WTC11 (cell line): ENCODE results near the gene DNAAF3. TPM values are rescaled to one million over a fixed set of nuclear protein-coding genes. Genes with fewer than 3 reads are reported as not detected.

Experiments
- ATAC-seq: fragments of 200-7000 bp; cut with Tn5 transposase; 2 replicates; pipeline ENCODE4 v1.10.0; 2021; ENCODE audit warnings: mild to moderate bottlenecking, moderate library complexity
- CTCF ChIA-PET: fragments of 300-600 bp; sonication (Branson Sonifier 250); formaldehyde crosslinking; loops from one replicate; lab custom pipeline; 2021; ENCODE audit warnings: antibody characterized with exemption; lab: Charles Lee
- POLR2A ChIA-PET: fragments of 350-600 bp; sonication (Branson Sonifier 250); formaldehyde crosslinking; loops from one replicate; lab custom pipeline; 2021; ENCODE audit warnings: antibody characterized with exemption; lab: Charles Lee
- DNase-seq: peaks from one replicate; pipeline ENCODE4 v3.0.0; 2021; ENCODE audit warnings: low spot score
- H3K27ac Mint-ChIP-seq: 2 replicates; pipeline ENCODE4 v1.8.0; 2021; ENCODE audit warnings: mixed read lengths
- H3K27me3 Mint-ChIP-seq: 2 replicates; pipeline ENCODE4 v1.8.0; 2021; ENCODE audit warnings: low read depth, mild to moderate bottlenecking, moderate library complexity, mixed read lengths
- H3K36me3 Mint-ChIP-seq: 2 replicates; pipeline ENCODE4 v1.8.0; 2021; ENCODE audit warnings: mixed read lengths
- H3K4me1 Mint-ChIP-seq: 2 replicates; pipeline ENCODE4 v1.8.0; 2022; ENCODE audit warnings: mixed read lengths
- H3K4me3 Mint-ChIP-seq: 2 replicates; pipeline ENCODE4 v1.8.0; 2021; ENCODE audit warnings: mild to moderate bottlenecking, moderate library complexity, mixed read lengths
- H3K9me3 Mint-ChIP-seq: 2 replicates; pipeline ENCODE4 v1.8.0; 2021; ENCODE audit warnings: mixed read lengths
- HMGA2 ChIP-seq: fragments of 250-450 bp; sonication (Bioruptor Pico); IDR thresholded peaks from 2 replicates; pipeline ENCODE4 v1.4.0; 2021; ENCODE audit warnings: mild to moderate bottlenecking, moderate library complexity
- JAZF1 ChIP-seq: fragments of 250-450 bp; sonication (Bioruptor Pico); IDR thresholded peaks from 2 replicates; pipeline ENCODE4 v1.9.0; 2021; ENCODE audit warnings: moderate library complexity, mild to moderate bottlenecking, inconsistent platforms
- MYBL2 ChIP-seq: sonication (generic); formaldehyde crosslinking; IDR thresholded peaks from 2 replicates; pipeline ENCODE4 v1.8.1; 2023; ENCODE audit warnings: mild to moderate bottlenecking, moderate library complexity, missing genetic modification reagents
- RORB ChIP-seq: fragments of 250-450 bp; sonication (Bioruptor Pico); IDR thresholded peaks from 2 replicates; pipeline ENCODE4 v1.9.0; 2021; ENCODE audit warnings: mild to moderate bottlenecking
- SMAD4 ChIP-seq: sonication (generic); formaldehyde crosslinking; IDR thresholded peaks from 2 replicates; pipeline ENCODE4 v1.8.0; 2022; ENCODE audit warnings: mild to moderate bottlenecking, missing genetic modification reagents
- ZBTB21 ChIP-seq: sonication (generic); formaldehyde crosslinking; IDR thresholded peaks from 2 replicates; pipeline ENCODE4 v1.8.1; 2023; ENCODE audit warnings: mild to moderate bottlenecking, missing genetic modification reagents, borderline replicate concordance
- ZNF219 ChIP-seq: sonication (generic); formaldehyde crosslinking; IDR thresholded peaks from 2 replicates; pipeline ENCODE4 v1.8.0; 2023; ENCODE audit warnings: missing genetic modification reagents, mild to moderate bottlenecking, borderline replicate concordance
- total RNA-seq: library from RNA; stranded (reverse); gene quantifications from 3 replicates; pipeline ENCODE4 v1.2.3, GENCODE V29; 2021
- TF ChIP-seq, protein P1 (sequence below): sonication (generic); formaldehyde crosslinking; IDR thresholded peaks from 2 replicates; pipeline ENCODE4 v1.8.0; 2022; ENCODE audit warnings: mild to moderate bottlenecking, missing genetic modification reagents
- TF ChIP-seq, protein P2 (sequence below): sonication (generic); formaldehyde crosslinking; IDR thresholded peaks from 2 replicates; pipeline ENCODE4 v1.8.1; 2022; ENCODE audit warnings: low read depth, mild to moderate bottlenecking, moderate library complexity, missing genetic modification reagents, borderline replicate concordance
- TF ChIP-seq, protein P3 (sequence below): sonication (generic); formaldehyde crosslinking; IDR thresholded peaks from 2 replicates; pipeline ENCODE4 v1.8.1; 2022; ENCODE audit warnings: mild to moderate bottlenecking, missing genetic modification reagents, moderate library complexity, borderline replicate concordance
- TF ChIP-seq, protein P4 (sequence below): fragments of 200-600 bp; IDR thresholded peaks from 2 replicates; pipeline ENCODE4 v1.8.0; 2022; ENCODE audit warnings: antibody characterized with exemption
- TF ChIP-seq, protein P5 (sequence below): sonication (generic); formaldehyde crosslinking; conservative IDR thresholded peaks from 2 replicates; pipeline ENCODE4 v1.8.1; 2022; ENCODE audit warnings: mild to moderate bottlenecking, missing genetic modification reagents
- TF ChIP-seq, protein P6 (sequence below): sonication (generic); formaldehyde crosslinking; IDR thresholded peaks from 2 replicates; pipeline ENCODE4 v1.8.1; 2023; ENCODE audit warnings: mild to moderate bottlenecking, missing genetic modification reagents
- TF ChIP-seq, protein P7 (sequence below): fragments of 250-450 bp; sonication (Bioruptor Pico); IDR thresholded peaks from 2 replicates; pipeline ENCODE4 v1.9.0; 2021; ENCODE audit warnings: mild to moderate bottlenecking, borderline replicate concordance

The DNAAF3 gene
- total RNA-seq, 1 experiment from 2014 or later: 4.0 TPM

DNA sequence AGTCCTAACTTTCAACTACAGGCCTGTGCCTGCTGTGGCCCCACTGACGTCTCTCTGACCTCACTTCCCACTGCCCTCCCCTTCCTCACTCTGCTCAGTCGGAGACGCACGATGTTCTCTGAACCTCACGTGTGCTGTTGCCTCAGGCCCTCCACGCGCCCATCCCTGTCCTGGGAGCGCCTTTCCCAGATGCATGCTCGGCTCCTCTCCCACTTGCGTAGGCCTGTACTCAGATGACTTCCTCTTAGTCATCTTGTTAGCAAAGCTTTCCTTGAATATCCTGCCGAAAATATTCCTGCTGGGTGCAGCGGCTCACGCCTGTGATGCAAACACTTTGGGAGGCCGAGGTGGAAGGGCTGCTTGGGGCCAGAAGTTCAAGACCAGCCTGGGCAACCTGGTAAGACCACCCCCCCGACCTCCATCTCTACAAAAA is 23.0 kb upstream of the DNAAF3 start:
- ChIA-PET POLR2A (no interaction called here), CTCF (no interaction called here)
- ATAC-seq: no peak
- Mint-ChIP-seq H3K27me3 (peaks cover 51% of the 10 kb centered on the region), H3K4me1 (peaks cover 4% of the 10 kb centered on the region; the same call in 1 of the 2 replicates), H3K36me3 (no peaks in the 10 kb centered on the region)
- TF ChIP-seq, protein P1, sequence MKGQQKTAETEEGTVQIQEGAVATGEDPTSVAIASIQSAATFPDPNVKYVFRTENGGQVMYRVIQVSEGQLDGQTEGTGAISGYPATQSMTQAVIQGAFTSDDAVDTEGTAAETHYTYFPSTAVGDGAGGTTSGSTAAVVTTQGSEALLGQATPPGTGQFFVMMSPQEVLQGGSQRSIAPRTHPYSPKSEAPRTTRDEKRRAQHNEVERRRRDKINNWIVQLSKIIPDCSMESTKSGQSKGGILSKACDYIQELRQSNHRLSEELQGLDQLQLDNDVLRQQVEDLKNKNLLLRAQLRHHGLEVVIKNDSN: no peak
- TF ChIP-seq JAZF1: no peak
- TF ChIP-seq, all 79 proteins: peak for 0
- Mint-ChIP-seq H3K4me3 (no peak overlapping the region), H3K9me3 (no peaks in the 10 kb centered on the region), H3K27ac (no peak overlapping the region)
- no peak for DNase-seq

DNA sequence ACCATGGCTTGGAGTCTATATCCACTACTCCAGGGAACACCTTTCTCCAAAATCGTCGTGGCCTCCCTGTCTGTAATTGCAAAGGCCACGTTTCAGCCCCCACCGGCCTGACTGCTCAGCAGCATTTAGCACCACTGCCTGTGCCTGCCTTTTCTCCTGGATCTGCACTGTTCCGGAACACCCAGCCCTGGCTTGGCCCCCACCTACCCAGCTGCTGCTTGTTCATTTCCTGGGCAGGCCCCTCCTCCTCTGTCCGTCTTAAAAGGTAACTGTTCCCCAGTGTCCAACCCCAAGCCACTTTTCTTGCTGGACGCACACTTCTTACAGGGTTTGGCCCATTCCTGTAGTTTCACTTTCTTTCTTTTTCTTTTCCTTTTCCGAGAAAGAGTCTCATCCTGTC is 22.2 kb upstream of the DNAAF3 start:
- H3K27ac Mint-ChIP-seq: no peak overlapping the region
- H3K36me3 Mint-ChIP-seq: no peaks in the 10 kb centered on the region
- DNase-seq (no peak), ATAC-seq (no peak)
- no peak overlapping the region for H3K4me3 Mint-ChIP-seq
- ChIA-PET CTCF (no interaction called here), POLR2A (no interaction called here)
- peaks cover 4% of the 10 kb centered on the region; the same call in 1 of the 2 replicates for H3K4me1 Mint-ChIP-seq
- peaks cover 50% of the 10 kb centered on the region for H3K27me3 Mint-ChIP-seq
- H3K9me3 Mint-ChIP-seq: no peaks in the 10 kb centered on the region
- TF ChIP-seq SMAD4 (CRISPR knock-in tag): no peak
- TF ChIP-seq, all 79 proteins: peak for 0

DNA sequence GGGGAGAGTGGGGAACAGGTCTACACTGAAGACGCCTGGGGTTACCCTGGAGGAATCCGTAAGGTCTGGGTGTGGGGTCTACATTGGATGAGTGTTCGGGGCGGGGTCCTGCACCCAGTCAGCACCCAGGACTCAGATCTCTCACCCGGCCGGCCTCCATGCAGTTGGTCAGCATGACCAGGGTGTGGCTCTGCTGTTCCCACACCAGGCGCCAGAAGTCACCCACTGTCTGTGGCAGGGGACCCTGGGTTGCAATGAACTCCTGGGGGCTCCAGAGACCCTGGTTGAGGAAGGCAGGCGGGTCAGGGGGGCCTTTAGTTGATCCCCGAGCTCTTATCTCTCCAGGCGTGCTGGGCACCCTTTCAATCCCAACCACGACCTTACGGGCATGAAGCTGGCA is 19.7 kb upstream of the DNAAF3 start:
- ATAC-seq (no peak), DNase-seq (no peak)
- no peak overlapping the region for H3K27ac Mint-ChIP-seq
- peaks cover 53% of the 10 kb centered on the region for H3K27me3 Mint-ChIP-seq
- CTCF ChIA-PET: no interaction called here
- no peaks in the 10 kb centered on the region for H3K9me3 Mint-ChIP-seq
- H3K36me3 Mint-ChIP-seq: no peaks in the 10 kb centered on the region
- TF ChIP-seq, protein P2, sequence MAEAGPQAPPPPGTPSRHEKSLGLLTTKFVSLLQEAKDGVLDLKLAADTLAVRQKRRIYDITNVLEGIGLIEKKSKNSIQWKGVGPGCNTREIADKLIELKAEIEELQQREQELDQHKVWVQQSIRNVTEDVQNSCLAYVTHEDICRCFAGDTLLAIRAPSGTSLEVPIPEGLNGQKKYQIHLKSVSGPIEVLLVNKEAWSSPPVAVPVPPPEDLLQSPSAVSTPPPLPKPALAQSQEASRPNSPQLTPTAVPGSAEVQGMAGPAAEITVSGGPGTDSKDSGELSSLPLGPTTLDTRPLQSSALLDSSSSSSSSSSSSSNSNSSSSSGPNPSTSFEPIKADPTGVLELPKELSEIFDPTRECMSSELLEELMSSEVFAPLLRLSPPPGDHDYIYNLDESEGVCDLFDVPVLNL (CRISPR knock-in tag): no peak
- no peak for TF ChIP-seq ZBTB21 (CRISPR knock-in tag)
- TF ChIP-seq MYBL2 (CRISPR knock-in tag): no peak
- TF ChIP-seq, protein P3, sequence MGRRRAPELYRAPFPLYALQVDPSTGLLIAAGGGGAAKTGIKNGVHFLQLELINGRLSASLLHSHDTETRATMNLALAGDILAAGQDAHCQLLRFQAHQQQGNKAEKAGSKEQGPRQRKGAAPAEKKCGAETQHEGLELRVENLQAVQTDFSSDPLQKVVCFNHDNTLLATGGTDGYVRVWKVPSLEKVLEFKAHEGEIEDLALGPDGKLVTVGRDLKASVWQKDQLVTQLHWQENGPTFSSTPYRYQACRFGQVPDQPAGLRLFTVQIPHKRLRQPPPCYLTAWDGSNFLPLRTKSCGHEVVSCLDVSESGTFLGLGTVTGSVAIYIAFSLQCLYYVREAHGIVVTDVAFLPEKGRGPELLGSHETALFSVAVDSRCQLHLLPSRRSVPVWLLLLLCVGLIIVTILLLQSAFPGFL (CRISPR knock-in tag): no peak
- TF ChIP-seq RORB (CRISPR knock-in tag): no peak
- no peak overlapping the region for H3K4me3 Mint-ChIP-seq
- peaks cover 4% of the 10 kb centered on the region; the same call in 1 of the 2 replicates for H3K4me1 Mint-ChIP-seq
- POLR2A ChIA-PET: no interaction called here

DNA sequence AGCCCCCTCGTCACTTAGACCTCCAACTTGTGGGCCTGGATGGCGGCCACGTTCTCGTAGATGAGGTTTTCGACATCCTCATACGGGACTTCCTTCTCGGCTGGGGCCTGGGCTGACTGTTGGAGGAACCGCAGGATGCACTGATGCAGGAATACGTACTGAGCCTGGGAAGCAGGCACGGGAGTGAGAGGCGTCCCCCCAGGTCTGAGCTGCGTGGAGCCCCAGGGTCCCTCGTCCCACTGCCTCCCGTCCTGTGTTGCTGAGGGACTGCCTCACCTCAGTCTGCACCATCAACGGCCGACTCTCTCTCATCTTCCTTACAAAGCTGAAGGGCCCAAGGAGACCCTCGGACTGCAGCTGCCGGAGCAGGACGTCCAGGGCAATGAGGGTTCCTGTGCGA is 15.3 kb upstream of the DNAAF3 start:
- H3K9me3 Mint-ChIP-seq: no peaks in the 10 kb centered on the region
- H3K27ac Mint-ChIP-seq: no peak overlapping the region
- H3K4me1 Mint-ChIP-seq: peaks cover 7% of the 10 kb centered on the region
- ATAC-seq: no peak
- POLR2A ChIA-PET: interaction anchor here (0.6 kb wide), 1 partner anchor 224 kb away, joined by 5 read pairs; no protein-coding TSS in a partner anchor
- H3K27me3 Mint-ChIP-seq: peaks cover 84% of the 10 kb centered on the region
- no peaks in the 10 kb centered on the region for H3K36me3 Mint-ChIP-seq
- DNase-seq: no peak
- H3K4me3 Mint-ChIP-seq: no peak overlapping the region
- CTCF ChIA-PET: no interaction called here
- no peak for TF ChIP-seq HMGA2 (CRISPR knock-in tag)
- TF ChIP-seq, protein P4, sequence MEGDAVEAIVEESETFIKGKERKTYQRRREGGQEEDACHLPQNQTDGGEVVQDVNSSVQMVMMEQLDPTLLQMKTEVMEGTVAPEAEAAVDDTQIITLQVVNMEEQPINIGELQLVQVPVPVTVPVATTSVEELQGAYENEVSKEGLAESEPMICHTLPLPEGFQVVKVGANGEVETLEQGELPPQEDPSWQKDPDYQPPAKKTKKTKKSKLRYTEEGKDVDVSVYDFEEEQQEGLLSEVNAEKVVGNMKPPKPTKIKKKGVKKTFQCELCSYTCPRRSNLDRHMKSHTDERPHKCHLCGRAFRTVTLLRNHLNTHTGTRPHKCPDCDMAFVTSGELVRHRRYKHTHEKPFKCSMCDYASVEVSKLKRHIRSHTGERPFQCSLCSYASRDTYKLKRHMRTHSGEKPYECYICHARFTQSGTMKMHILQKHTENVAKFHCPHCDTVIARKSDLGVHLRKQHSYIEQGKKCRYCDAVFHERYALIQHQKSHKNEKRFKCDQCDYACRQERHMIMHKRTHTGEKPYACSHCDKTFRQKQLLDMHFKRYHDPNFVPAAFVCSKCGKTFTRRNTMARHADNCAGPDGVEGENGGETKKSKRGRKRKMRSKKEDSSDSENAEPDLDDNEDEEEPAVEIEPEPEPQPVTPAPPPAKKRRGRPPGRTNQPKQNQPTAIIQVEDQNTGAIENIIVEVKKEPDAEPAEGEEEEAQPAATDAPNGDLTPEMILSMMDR: no peak
- TF ChIP-seq, protein P5, sequence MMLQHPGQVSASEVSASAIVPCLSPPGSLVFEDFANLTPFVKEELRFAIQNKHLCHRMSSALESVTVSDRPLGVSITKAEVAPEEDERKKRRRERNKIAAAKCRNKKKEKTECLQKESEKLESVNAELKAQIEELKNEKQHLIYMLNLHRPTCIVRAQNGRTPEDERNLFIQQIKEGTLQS: no peak
- TF ChIP-seq, protein P6, sequence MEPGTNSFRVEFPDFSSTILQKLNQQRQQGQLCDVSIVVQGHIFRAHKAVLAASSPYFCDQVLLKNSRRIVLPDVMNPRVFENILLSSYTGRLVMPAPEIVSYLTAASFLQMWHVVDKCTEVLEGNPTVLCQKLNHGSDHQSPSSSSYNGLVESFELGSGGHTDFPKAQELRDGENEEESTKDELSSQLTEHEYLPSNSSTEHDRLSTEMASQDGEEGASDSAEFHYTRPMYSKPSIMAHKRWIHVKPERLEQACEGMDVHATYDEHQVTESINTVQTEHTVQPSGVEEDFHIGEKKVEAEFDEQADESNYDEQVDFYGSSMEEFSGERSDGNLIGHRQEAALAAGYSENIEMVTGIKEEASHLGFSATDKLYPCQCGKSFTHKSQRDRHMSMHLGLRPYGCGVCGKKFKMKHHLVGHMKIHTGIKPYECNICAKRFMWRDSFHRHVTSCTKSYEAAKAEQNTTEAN: no peak
- TF ChIP-seq, protein P7, sequence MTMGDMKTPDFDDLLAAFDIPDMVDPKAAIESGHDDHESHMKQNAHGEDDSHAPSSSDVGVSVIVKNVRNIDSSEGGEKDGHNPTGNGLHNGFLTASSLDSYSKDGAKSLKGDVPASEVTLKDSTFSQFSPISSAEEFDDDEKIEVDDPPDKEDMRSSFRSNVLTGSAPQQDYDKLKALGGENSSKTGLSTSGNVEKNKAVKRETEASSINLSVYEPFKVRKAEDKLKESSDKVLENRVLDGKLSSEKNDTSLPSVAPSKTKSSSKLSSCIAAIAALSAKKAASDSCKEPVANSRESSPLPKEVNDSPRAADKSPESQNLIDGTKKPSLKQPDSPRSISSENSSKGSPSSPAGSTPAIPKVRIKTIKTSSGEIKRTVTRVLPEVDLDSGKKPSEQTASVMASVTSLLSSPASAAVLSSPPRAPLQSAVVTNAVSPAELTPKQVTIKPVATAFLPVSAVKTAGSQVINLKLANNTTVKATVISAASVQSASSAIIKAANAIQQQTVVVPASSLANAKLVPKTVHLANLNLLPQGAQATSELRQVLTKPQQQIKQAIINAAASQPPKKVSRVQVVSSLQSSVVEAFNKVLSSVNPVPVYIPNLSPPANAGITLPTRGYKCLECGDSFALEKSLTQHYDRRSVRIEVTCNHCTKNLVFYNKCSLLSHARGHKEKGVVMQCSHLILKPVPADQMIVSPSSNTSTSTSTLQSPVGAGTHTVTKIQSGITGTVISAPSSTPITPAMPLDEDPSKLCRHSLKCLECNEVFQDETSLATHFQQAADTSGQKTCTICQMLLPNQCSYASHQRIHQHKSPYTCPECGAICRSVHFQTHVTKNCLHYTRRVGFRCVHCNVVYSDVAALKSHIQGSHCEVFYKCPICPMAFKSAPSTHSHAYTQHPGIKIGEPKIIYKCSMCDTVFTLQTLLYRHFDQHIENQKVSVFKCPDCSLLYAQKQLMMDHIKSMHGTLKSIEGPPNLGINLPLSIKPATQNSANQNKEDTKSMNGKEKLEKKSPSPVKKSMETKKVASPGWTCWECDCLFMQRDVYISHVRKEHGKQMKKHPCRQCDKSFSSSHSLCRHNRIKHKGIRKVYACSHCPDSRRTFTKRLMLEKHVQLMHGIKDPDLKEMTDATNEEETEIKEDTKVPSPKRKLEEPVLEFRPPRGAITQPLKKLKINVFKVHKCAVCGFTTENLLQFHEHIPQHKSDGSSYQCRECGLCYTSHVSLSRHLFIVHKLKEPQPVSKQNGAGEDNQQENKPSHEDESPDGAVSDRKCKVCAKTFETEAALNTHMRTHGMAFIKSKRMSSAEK (CRISPR knock-in tag): no peak
- no peak for TF ChIP-seq ZNF219 (CRISPR knock-in tag)
- TF ChIP-seq, protein P3 (CRISPR knock-in tag): no peak
